Mesothelial cell of epicardium (in vitro differentiated cells): ENCODE measurements around the gene SLC44A1. TPM values are rescaled to one million over a fixed set of nuclear protein-coding genes. Genes with fewer than 3 reads are reported as not detected.

Source experiments
- DNase-seq, 2 experiments: peaks; one replicate each; pipeline ENCODE4 v3.0.0; 2021; ENCODE audit warnings: low spot score in 2 of 2; ENCODE audit not compliant: unreplicated experiment in 2 of 2
- H3K27ac Mint-ChIP-seq: 2 replicates; pipeline ENCODE4 v1.8.0; 2021; ENCODE audit warnings: mixed read lengths
- H3K27me3 Mint-ChIP-seq: 2 replicates; pipeline ENCODE4 v1.8.0; 2021; ENCODE audit warnings: low read depth, mixed read lengths
- H3K36me3 Mint-ChIP-seq: 2 replicates; pipeline ENCODE4 v1.8.0; 2021; ENCODE audit warnings: mixed read lengths
- H3K4me1 Mint-ChIP-seq: 2 replicates; pipeline ENCODE4 v1.8.0; 2021; ENCODE audit warnings: mixed read lengths
- H3K4me3 Mint-ChIP-seq: 2 replicates; pipeline ENCODE4 v1.8.0; 2021; ENCODE audit warnings: mild to moderate bottlenecking, moderate library complexity, mixed read lengths
- H3K9me3 Mint-ChIP-seq: 2 replicates; pipeline ENCODE4 v1.8.0; 2021; ENCODE audit warnings: mixed read lengths
- CTCF ChIP-seq: fragments of 200-600 bp; sonication (generic); IDR thresholded peaks from one replicate; pipeline ENCODE4 v1.5.0; 2021; ENCODE audit warnings: antibody characterized with exemption; ENCODE audit not compliant: unreplicated experiment
- total RNA-seq: library from RNA; stranded (reverse); gene quantifications from 3 replicates; pipeline ENCODE4 v1.2.1, GENCODE V29; 2021

SLC44A1 gene
- total RNA-seq, 1 donor from 2014 or later: 49.0 TPM

- H3K4me1 Mint-ChIP-seq: peaks cover 11% of the 10 kb centered on the region
- no peaks in the 10 kb centered on the region for H3K36me3 Mint-ChIP-seq
- peaks cover 6% of the 10 kb centered on the region for H3K9me3 Mint-ChIP-seq
- H3K4me3 Mint-ChIP-seq: no peak overlapping the region
- TF ChIP-seq CTCF: no peak
- H3K27ac Mint-ChIP-seq: no peak overlapping the region
- no peak for DNase-seq
- H3K27me3 Mint-ChIP-seq: no peaks in the 10 kb centered on the region
These were observed 193.8 kb downstream of the SLC44A1 start for GRCh38 chr9:105438141-105438806.

GRCh38 chr9:105439428-105439827 is 195.0 kb downstream of the SLC44A1 start:
- H3K4me1 Mint-ChIP-seq: peaks cover 11% of the 10 kb centered on the region
- H3K9me3 Mint-ChIP-seq: peaks cover 6% of the 10 kb centered on the region
- no peak overlapping the region for H3K4me3 Mint-ChIP-seq
- DNase-seq: no peak
- no peak overlapping the region for H3K27ac Mint-ChIP-seq
- no peaks in the 10 kb centered on the region for H3K27me3 Mint-ChIP-seq
- H3K36me3 Mint-ChIP-seq: no peaks in the 10 kb centered on the region
- TF ChIP-seq CTCF: no peak

GRCh38 chr9:105441616-105442160 is 197.2 kb downstream of the SLC44A1 start:
- H3K4me1 Mint-ChIP-seq: peaks cover 11% of the 10 kb centered on the region
- DNase-seq: no peak
- H3K36me3 Mint-ChIP-seq: no peaks in the 10 kb centered on the region
- no peak overlapping the region for H3K27ac Mint-ChIP-seq
- no peaks in the 10 kb centered on the region for H3K9me3 Mint-ChIP-seq
- no peaks in the 10 kb centered on the region for H3K27me3 Mint-ChIP-seq
- no peak overlapping the region for H3K4me3 Mint-ChIP-seq
- TF ChIP-seq CTCF: no peak

GRCh38 chr9:105443121-105443520 is 198.7 kb downstream of the SLC44A1 start:
- Mint-ChIP-seq H3K27me3 (no peaks in the 10 kb centered on the region), H3K4me3 (no peak overlapping the region), H3K36me3 (no peaks in the 10 kb centered on the region), H3K27ac (no peak overlapping the region), H3K9me3 (no peaks in the 10 kb centered on the region), H3K4me1 (peaks cover 12% of the 10 kb centered on the region)
- TF ChIP-seq CTCF: no peak
- DNase-seq: no peak

GRCh38 chr9:105444130-105444529 is 199.7 kb downstream of the SLC44A1 start:
- no peak overlapping the region for H3K27ac Mint-ChIP-seq
- H3K9me3 Mint-ChIP-seq: no peaks in the 10 kb centered on the region
- H3K4me3 Mint-ChIP-seq: no peak overlapping the region
- TF ChIP-seq CTCF: no peak
- no peak for DNase-seq
- H3K36me3 Mint-ChIP-seq: no peaks in the 10 kb centered on the region
- H3K4me1 Mint-ChIP-seq: peaks cover 13% of the 10 kb centered on the region
- no peaks in the 10 kb centered on the region for H3K27me3 Mint-ChIP-seq
